GM18867 (cell line): Measurements from ENCODE around the gene TRPM5.
A peak's percentile ranks its signal among the peaks of the same experiment; 100 is the strongest.

Experiments used
- ATAC-seq: cut with Tn5 transposase; IDR thresholded peaks from one replicate; pipeline ENCODE4 v1.9.1; 2021; ENCODE audit warnings: mild to moderate bottlenecking, moderate library complexity; ENCODE audit not compliant: unreplicated experiment

Gene TRPM5

GRCh38 chr11:2406878-2407410, 37.4 kb downstream of the TRPM5 start:
- ATAC-seq = no peak

GRCh38 chr11:2406451-2406850, 37.9 kb downstream of the TRPM5 start:
- no peak for ATAC-seq

- ATAC-seq = no peak
Measured at GRCh38 chr11:2404735-2405196, 39.5 kb downstream of the TRPM5 start.

GRCh38 chr11:2402890-2403645, 41.2 kb downstream of the TRPM5 start:
- ATAC-seq = no peak

- ATAC-seq = no peak
Measured at GRCh38 chr11:2402106-2402505, 42.2 kb downstream of the TRPM5 start.

GRCh38 chr11:2401436-2401984, 42.8 kb downstream of the TRPM5 start:
- no peak for ATAC-seq

- no peak for ATAC-seq
Measured at GRCh38 chr11:2400762-2401435, 43.4 kb downstream of the TRPM5 start.

- peak; percentile 79 for ATAC-seq
Measured at GRCh38 chr11:2400069-2400761, 44.1 kb downstream of the TRPM5 start, which contains the start of gene TSSC4. Gene TSSC4, plus strand, starts transcription at chr11:2400750. Its CDS starts 1,884 bp downstream, at chr11:2402634.

GRCh38 chr11:2399488-2400068, 44.7 kb downstream of the TRPM5 start:
- ATAC-seq = no peak

GRCh38 chr11:2398664-2399355, 45.5 kb downstream of the TRPM5 start:
- ATAC-seq = no peak

- no peak for ATAC-seq
Measured at GRCh38 chr11:2397005-2397404, 47.3 kb downstream of the TRPM5 start.

GRCh38 chr11:2396471-2396870, 47.8 kb downstream of the TRPM5 start:
- ATAC-seq = no peak

- ATAC-seq = no peak
Measured at GRCh38 chr11:2395856-2396255, 48.5 kb downstream of the TRPM5 start.

- no peak for ATAC-seq
Measured at GRCh38 chr11:2395211-2395730, 49.0 kb downstream of the TRPM5 start.

GRCh38 chr11:2394818-2395105, 49.6 kb downstream of the TRPM5 start:
- ATAC-seq = no peak
